ENCODE data around the gene GLG1.
"Not testable (repeated sequence)": the region's sequence is repeated elsewhere in the genome, so short reads cannot be mapped to it uniquely, and the experiment has no call there.

GLG1 gene

GRCh38 chr16:74446866-74447265, 160.0 kb downstream of the GLG1 start:
- DNase-seq (ENCODE audit: low read depth in 2 of 2) = no peak

GRCh38 chr16:74443624-74444346, 163.1 kb downstream of the GLG1 start:
- DNase-seq (ENCODE audit: low read depth in 2 of 2) = not testable (repeated sequence)

- DNase-seq (ENCODE audit: low read depth in 2 of 2) = no peak
These were observed 167.2 kb downstream of the GLG1 start for GRCh38 chr16:74439685-74440084.

GRCh38 chr16:74438492-74438979, 168.4 kb downstream of the GLG1 start:
- DNase-seq (ENCODE audit: low read depth in 2 of 2) = no peak

GRCh38 chr16:74431516-74431915, 175.4 kb downstream of the GLG1 start:
- no peak for DNase-seq (ENCODE audit: low read depth in 2 of 2)

GRCh38 chr16:74430036-74430712, 176.7 kb downstream of the GLG1 start:
- peak; percentile 12 to 41 for DNase-seq (ENCODE audit: low read depth in 2 of 2)

- DNase-seq (ENCODE audit: low read depth in 2 of 2) = not testable (repeated sequence)
These were observed 178.4 kb downstream of the GLG1 start for GRCh38 chr16:74428493-74428892.

- DNase-seq (ENCODE audit: low read depth in 2 of 2) = not testable (repeated sequence)
These were observed 181.2 kb downstream of the GLG1 start for GRCh38 chr16:74425751-74426150.

GRCh38 chr16:74423721-74424120, 183.2 kb downstream of the GLG1 start:
- DNase-seq (ENCODE audit: low read depth in 2 of 2) = not testable (repeated sequence)

- DNase-seq (ENCODE audit: low read depth in 2 of 2) = not testable (repeated sequence)
These were observed 184.8 kb downstream of the GLG1 start for GRCh38 chr16:74422086-74422485.

- not testable (repeated sequence) for DNase-seq (ENCODE audit: low read depth in 2 of 2)
These were observed 185.5 kb downstream of the GLG1 start for GRCh38 chr16:74421482-74421785.

- DNase-seq (ENCODE audit: low read depth in 2 of 2) = not testable (repeated sequence)
These were observed 186.1 kb downstream of the GLG1 start, which contains the start of gene CLEC18B for GRCh38 chr16:74420612-74421481. Gene CLEC18B, minus strand, starts transcription at chr16:74421478. Its CDS starts 208 bp downstream, at chr16:74421270.

- not testable (repeated sequence) for DNase-seq (ENCODE audit: low read depth in 2 of 2)
These were observed 187.1 kb downstream of the GLG1 start for GRCh38 chr16:74419811-74420210.

- not testable (repeated sequence) for DNase-seq (ENCODE audit: low read depth in 2 of 2)
These were observed 189.0 kb downstream of the GLG1 start for GRCh38 chr16:74417897-74418296.

- not testable (repeated sequence) for DNase-seq (ENCODE audit: low read depth in 2 of 2)
These were observed 193.0 kb downstream of the GLG1 start for GRCh38 chr16:74413920-74414319.

GRCh38 chr16:74413485-74413884, 193.4 kb downstream of the GLG1 start:
- DNase-seq (ENCODE audit: low read depth in 2 of 2) = not testable (repeated sequence)

- DNase-seq (ENCODE audit: low read depth in 2 of 2) = not testable (repeated sequence)
These were observed 194.0 kb downstream of the GLG1 start for GRCh38 chr16:74412775-74413390.

- DNase-seq (ENCODE audit: low read depth in 2 of 2) = not testable (repeated sequence)
These were observed 194.7 kb downstream of the GLG1 start for GRCh38 chr16:74412138-74412774.

GRCh38 chr16:74410981-74411380, 195.9 kb downstream of the GLG1 start:
- not testable (repeated sequence) for DNase-seq (ENCODE audit: low read depth in 2 of 2)

- not testable (repeated sequence) for DNase-seq (ENCODE audit: low read depth in 2 of 2)
These were observed 196.6 kb downstream of the GLG1 start for GRCh38 chr16:74410057-74410957.
